Large intestine (tissue), 3 donors: ENCODE results near the gene PLA2G2D. TPM values are rescaled to one million over a fixed set of nuclear protein-coding genes. Genes with fewer than 3 reads are reported as not detected.

ENCODE experiments used
- DNase-seq, 2 donors: peaks; one replicate each; pipeline versions ENCODE4 v3.0.0 to v3.0.0-alpha.2; 2013
- H3K27ac ChIP-seq: one replicate; pipeline ENCODE4 v1.5.1; 2013; ENCODE audit warnings: low read length
- H3K27me3 ChIP-seq: 2 replicates; pipeline ENCODE4 v1.6.1; 2013; ENCODE audit warnings: low read length; ENCODE audit not compliant: control insufficient read depth, insufficient read depth
- H3K36me3 ChIP-seq: 2 replicates; pipeline ENCODE4 v1.6.1; 2013; ENCODE audit warnings: low read length; ENCODE audit not compliant: control insufficient read depth, insufficient read depth
- H3K4me1 ChIP-seq: one replicate; pipeline ENCODE4 v1.6.1; 2013; ENCODE audit warnings: low read length; ENCODE audit not compliant: control insufficient read depth, insufficient read depth
- H3K4me3 ChIP-seq: one replicate; pipeline ENCODE4 v1.5.1; 2013; ENCODE audit warnings: low read length
- H3K9me3 ChIP-seq: one replicate; pipeline ENCODE4 v1.6.1; 2013; ENCODE audit warnings: mild to moderate bottlenecking, low read depth, low read length, moderate library complexity; ENCODE audit not compliant: control insufficient read depth
- WGBS: methylation state at CpG from one replicate; pipeline ENCODE4 v1.1.5; 2013; ENCODE audit warnings: low lambda C conversion rate; ENCODE audit not compliant: insufficient coverage; 5-methylcytosine and 5-hydroxymethylcytosine counted together
- polyA plus RNA-seq: library from polyadenylated mRNA; unstranded; fragments of 120-200 nt; gene quantifications from one replicate; pipeline ENCODE4 v1.2.1, GENCODE V29; 2013

The PLA2G2D gene
- polyA plus RNA-seq, 1 donor: 0.18 TPM

- Histone ChIP-seq H3K27ac (no peak overlapping the region), H3K4me1 (peaks cover 9% of the 10 kb centered on the region), H3K36me3 (no peaks in the 10 kb centered on the region), H3K27me3 (no peaks in the 10 kb centered on the region), H3K4me3 (no peak overlapping the region), H3K9me3 (no peaks in the 10 kb centered on the region)
- DNase-seq: no peak
- no CpG with 5 or more reads among the region's 7 CpGs for WGBS
Observed at GRCh38 chr1:20152599-20152930, 33.2 kb upstream of the PLA2G2D start.

GRCh38 chr1:20151906-20152598 lies 32.7 kb upstream of the PLA2G2D start:
- Histone ChIP-seq H3K27me3 (no peaks in the 10 kb centered on the region), H3K27ac (no peak overlapping the region), H3K4me1 (peaks cover 9% of the 10 kb centered on the region), H3K4me3 (peak overlapping the region; percentile 34), H3K36me3 (no peaks in the 10 kb centered on the region), H3K9me3 (no peaks in the 10 kb centered on the region)
- no CpG with 5 or more reads among the region's 29 CpGs for WGBS
- peak; percentile 59 to 65 for DNase-seq

DNA sequence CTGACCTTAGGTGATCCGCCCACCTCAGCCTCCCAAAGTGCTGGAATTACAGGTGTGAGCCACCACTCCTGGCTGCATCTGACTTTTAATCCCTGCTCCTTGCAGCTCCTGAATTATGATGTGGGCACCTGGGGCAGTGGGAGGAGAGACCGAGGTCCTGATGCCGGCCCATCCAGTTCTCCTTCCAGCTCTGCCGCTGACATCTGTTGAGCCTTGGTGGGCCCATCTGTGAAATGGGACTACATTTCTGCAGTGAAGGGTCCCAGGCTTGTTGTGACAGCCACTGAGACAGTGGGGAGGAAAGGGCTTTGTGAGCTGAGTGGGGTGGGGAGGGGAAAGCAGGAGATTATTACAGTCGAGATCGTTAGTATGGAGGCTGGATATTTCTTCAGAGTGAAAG lies 31.6 kb upstream of the PLA2G2D start:
- H3K27me3 ChIP-seq: no peaks in the 10 kb centered on the region
- WGBS: no CpG with 5 or more reads among the region's 6 CpGs

DNA sequence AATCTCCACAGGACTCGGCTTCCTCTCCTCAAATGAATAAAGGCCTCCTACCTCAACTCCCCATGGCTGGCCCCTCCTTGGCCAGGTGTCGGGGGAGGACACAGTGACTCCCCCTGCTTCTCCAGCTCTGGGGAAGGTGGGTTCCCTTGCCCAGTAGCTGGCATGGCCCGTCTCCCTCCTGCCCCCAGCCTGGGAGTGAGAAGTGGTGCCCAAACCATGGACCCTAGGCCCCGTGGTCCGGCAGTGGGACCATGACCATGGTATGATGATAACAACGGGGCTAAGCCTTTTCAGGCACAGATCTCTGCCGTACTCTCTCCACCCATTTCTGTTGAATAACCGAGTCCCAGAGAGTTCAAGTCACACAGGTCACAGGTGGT lies 31.0 kb upstream of the PLA2G2D start:
- Histone ChIP-seq H3K27me3 (no peaks in the 10 kb centered on the region), H3K4me1 (peaks cover 9% of the 10 kb centered on the region), H3K9me3 (no peaks in the 10 kb centered on the region), H3K36me3 (no peaks in the 10 kb centered on the region), H3K4me3 (no peak overlapping the region), H3K27ac (no peak overlapping the region)
- WGBS: no CpG with 5 or more reads among the region's 8 CpGs
- no peak for DNase-seq

More for the DNA sequence above, 31.6 kb upstream of the PLA2G2D start:
- no peak overlapping the region for H3K4me3 ChIP-seq
- DNase-seq: no peak
- H3K4me1 ChIP-seq: peaks cover 9% of the 10 kb centered on the region
- H3K27ac ChIP-seq: no peak overlapping the region
- H3K36me3 ChIP-seq: no peaks in the 10 kb centered on the region
- no peaks in the 10 kb centered on the region for H3K9me3 ChIP-seq

GRCh38 chr1:20149601-20150325 lies 30.4 kb upstream of the PLA2G2D start:
- no peak for DNase-seq
- H3K4me1 ChIP-seq: peaks cover 9% of the 10 kb centered on the region
- no peak overlapping the region for H3K4me3 ChIP-seq
- no peaks in the 10 kb centered on the region for H3K27me3 ChIP-seq
- no CpG with 5 or more reads among the region's 27 CpGs for WGBS
- H3K36me3 ChIP-seq: no peaks in the 10 kb centered on the region
- no peaks in the 10 kb centered on the region for H3K9me3 ChIP-seq
- H3K27ac ChIP-seq: no peak overlapping the region

- no peak overlapping the region for H3K27ac ChIP-seq
- 100% methylated on average over 1 of the region's 13 CpGs for WGBS
Observed at GRCh38 chr1:20148571-20149500, 29.5 kb upstream of the PLA2G2D start.

GRCh38 chr1:20147846-20148570 lies 28.7 kb upstream of the PLA2G2D start:
- Histone ChIP-seq H3K27ac (no peak overlapping the region), H3K27me3 (no peaks in the 10 kb centered on the region), H3K4me1 (peaks cover 14% of the 10 kb centered on the region), H3K4me3 (no peak overlapping the region), H3K9me3 (no peaks in the 10 kb centered on the region), H3K36me3 (no peaks in the 10 kb centered on the region)
- no peak for DNase-seq
- no CpG with 5 or more reads among the region's 13 CpGs for WGBS

More at GRCh38 chr1:20148571-20149500, 29.5 kb upstream of the PLA2G2D start:
- peaks cover 14% of the 10 kb centered on the region for H3K4me1 ChIP-seq
- no peak for DNase-seq
- H3K4me3 ChIP-seq: no peak overlapping the region
- no peaks in the 10 kb centered on the region for H3K9me3 ChIP-seq
- no peaks in the 10 kb centered on the region for H3K36me3 ChIP-seq
- no peaks in the 10 kb centered on the region for H3K27me3 ChIP-seq

DNA sequence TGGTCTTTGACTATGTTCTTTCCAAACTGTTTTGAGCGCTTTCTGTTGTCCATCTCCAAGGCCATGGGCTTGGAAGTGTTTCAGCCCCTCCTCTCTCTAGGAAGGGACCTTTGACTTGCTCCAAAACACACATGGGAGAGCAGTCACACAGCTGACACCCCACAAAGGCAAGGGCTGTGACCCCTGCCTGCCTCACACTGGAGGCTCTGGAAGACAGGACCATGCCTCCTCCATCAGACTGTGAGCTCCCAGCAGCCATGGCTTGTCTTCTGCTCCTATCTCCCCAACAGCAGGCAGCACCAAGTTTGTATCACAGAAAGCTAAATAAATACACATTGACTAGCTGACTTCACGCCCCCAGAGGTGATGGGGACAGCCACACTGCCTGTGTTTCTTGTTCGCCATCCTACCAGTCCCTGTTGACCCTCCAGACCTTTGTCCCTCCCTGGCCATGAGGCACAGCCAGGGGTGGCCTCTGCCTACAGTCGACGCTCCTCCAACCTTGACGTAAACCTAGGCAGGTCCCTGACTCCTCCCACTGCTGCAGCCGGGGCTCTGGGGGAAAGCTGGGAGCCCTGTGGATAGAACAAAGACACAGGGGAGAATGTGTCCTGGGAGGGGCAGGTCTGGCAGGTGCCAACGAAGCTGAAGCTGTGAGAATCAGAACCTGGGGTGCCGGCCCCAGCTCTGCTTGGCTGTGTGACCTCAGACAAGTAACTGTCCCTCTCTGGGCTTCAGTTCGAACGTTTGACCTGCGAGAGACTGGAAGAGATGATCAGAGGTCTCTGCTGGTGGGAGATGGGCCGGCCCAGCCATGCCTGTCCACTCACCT lies 24.6 kb upstream of the PLA2G2D start:
- no peaks in the 10 kb centered on the region for H3K36me3 ChIP-seq
- peaks cover 9% of the 10 kb centered on the region for H3K4me1 ChIP-seq
- DNase-seq: peak in 1 of 2 donors; percentile 43
- H3K27me3 ChIP-seq: no peaks in the 10 kb centered on the region
- no peaks in the 10 kb centered on the region for H3K9me3 ChIP-seq
- H3K27ac ChIP-seq: no peak overlapping the region
- no CpG with 5 or more reads among the region's 13 CpGs for WGBS
- H3K4me3 ChIP-seq: no peak overlapping the region

- no peaks in the 10 kb centered on the region for H3K36me3 ChIP-seq
- no peak overlapping the region for H3K27ac ChIP-seq
- DNase-seq: no peak
- H3K9me3 ChIP-seq: no peaks in the 10 kb centered on the region
- H3K4me3 ChIP-seq: no peak overlapping the region
- no peaks in the 10 kb centered on the region for H3K27me3 ChIP-seq
- peaks cover 9% of the 10 kb centered on the region for H3K4me1 ChIP-seq
- no CpG with 5 or more reads among the region's 8 CpGs for WGBS
Observed at GRCh38 chr1:20143318-20143717, 24.0 kb upstream of the PLA2G2D start.
